Hepatocyte (in vitro differentiated cells): Measurements from ENCODE around the gene ATP5MG. TPM values are rescaled to one million over a fixed set of nuclear protein-coding genes. Genes with fewer than 3 reads are reported as not detected.

Source experiments
- DNase-seq: peaks from one replicate; pipeline ENCODE4 v3.0.0-alpha.2; 2016; ENCODE audit warnings: low spot score
- H2AFZ ChIP-seq: fragments of 200-600 bp; sonication (generic); 2 replicates; pipeline ENCODE4 v1.6.0; 2016; ENCODE audit warnings: antibody characterized with exemption, mild to moderate bottlenecking
- H3K27ac ChIP-seq: fragments of 200-600 bp; sonication (generic); 2 replicates; pipeline ENCODE4 v1.5.1; 2016; ENCODE audit warnings: mild to moderate bottlenecking
- H3K27me3 ChIP-seq: fragments of 200-600 bp; sonication (generic); 2 replicates; pipeline ENCODE4 v1.6.1; 2016
- H3K36me3 ChIP-seq: fragments of 200-600 bp; sonication (generic); replicated peaks from 2 replicates; pipeline ENCODE4 v1.5.1; 2016; ENCODE audit warnings: low read depth; ENCODE audit not compliant: insufficient read depth
- H3K4me1 ChIP-seq: fragments of 200-600 bp; sonication (generic); 2 replicates; pipeline ENCODE4 v1.5.1; 2016; ENCODE audit warnings: mild to moderate bottlenecking, moderate library complexity; ENCODE audit not compliant: insufficient read depth
- H3K4me2 ChIP-seq: fragments of 200-600 bp; sonication (generic); 2 replicates; pipeline ENCODE4 v1.6.0; 2016
- H3K4me3 ChIP-seq: fragments of 200-600 bp; sonication (generic); 2 replicates; pipeline ENCODE4 v1.5.1; 2016; ENCODE audit warnings: mild to moderate bottlenecking
- H3K79me2 ChIP-seq: fragments of 200-600 bp; sonication (generic); 2 replicates; pipeline ENCODE4 v1.6.0; 2017; ENCODE audit warnings: mild to moderate bottlenecking
- H3K9me2 ChIP-seq: fragments of 200-600 bp; sonication (generic); replicated peaks from 2 replicates; pipeline ENCODE4 v1.6.0; 2017; ENCODE audit warnings: mild to moderate bottlenecking; ENCODE audit not compliant: insufficient read depth
- H3K9me3 ChIP-seq: fragments of 200-600 bp; sonication (generic); 2 replicates; pipeline ENCODE4 v1.5.1; 2016; ENCODE audit warnings: low read depth, mild to moderate bottlenecking
- H4K20me1 ChIP-seq: fragments of 200-600 bp; sonication (generic); 2 replicates; pipeline ENCODE4 v1.6.0; 2016; ENCODE audit warnings: mild to moderate bottlenecking; ENCODE audit not compliant: insufficient read depth, poor library complexity, severe bottlenecking
- CTCF ChIP-seq: fragments of 200-600 bp; sonication (generic); IDR thresholded peaks from 2 replicates; pipeline ENCODE4 v1.5.1; 2016; ENCODE audit warnings: antibody characterized with exemption, mild to moderate bottlenecking; ENCODE audit not compliant: poor library complexity
- EZH2 ChIP-seq: fragments of 200-600 bp; sonication (generic); IDR thresholded peaks from 2 replicates; pipeline ENCODE4 v1.6.1; 2016; ENCODE audit warnings: antibody characterized with exemption, mild to moderate bottlenecking, borderline replicate concordance
- EZH2phosphoT487 ChIP-seq: fragments of 200-600 bp; sonication (generic); IDR thresholded peaks from one replicate; pipeline ENCODE4 v1.6.1; 2018; ENCODE audit warnings: antibody characterized with exemption, mild to moderate bottlenecking, low read depth, moderate library complexity; ENCODE audit not compliant: unreplicated experiment, severe bottlenecking
- WGBS: methylation state at CpG from one replicate; pipeline ENCODE4 v1.1.6; 2016; ENCODE audit warnings: low lambda C conversion rate; ENCODE audit errors: missing lambda C conversion rate; 5-methylcytosine and 5-hydroxymethylcytosine counted together
- polyA plus RNA-seq: library from polyadenylated mRNA; unstranded; fragments of >200 nt; fragmentation: Nextera tagmentation; extraction: Ambion mirVana; gene quantifications from 2 replicates; pipeline ENCODE4 v1.2.1, GENCODE V29; 2016
- total RNA-seq: library from RNA; depleted of rRNA; stranded (reverse); fragments of >200 nt; gene quantifications from 2 replicates; pipeline ENCODE4 v1.2.3, GENCODE V29; 2014

The ATP5MG gene
- total and polyA plus RNA-seq, 2 experiments from 2014 or later = 64.7 to 471 TPM

GRCh38 chr11:118383657-118384056, 17.7 kb upstream of the ATP5MG start:
- Histone ChIP-seq H3K79me2 (no peaks in the 10 kb centered on the region), H3K4me2 (no peak overlapping the region), H3K4me1 (no peaks in the 10 kb centered on the region), H3K27ac (no peak overlapping the region), H2AFZ (no peak overlapping the region), H3K4me3 (no peak overlapping the region), H4K20me1 (no peaks in the 10 kb centered on the region), H3K36me3 (no peaks in the 10 kb centered on the region), H3K9me2 (no peaks in the 10 kb centered on the region), H3K9me3 (no peaks in the 10 kb centered on the region), H3K27me3 (no peaks in the 10 kb centered on the region)
- TF ChIP-seq EZH2phosphoT487 = no peak
- no peak for TF ChIP-seq EZH2
- TF ChIP-seq CTCF = no peak
- WGBS = 93% methylated on average over 3 of the region's 3 CpGs
- no peak for DNase-seq

- Histone ChIP-seq H3K27me3 (no peaks in the 10 kb centered on the region), H4K20me1 (no peaks in the 10 kb centered on the region), H3K27ac (no peak overlapping the region), H3K4me1 (no peaks in the 10 kb centered on the region), H3K4me2 (no peak overlapping the region), H3K79me2 (no peaks in the 10 kb centered on the region), H3K36me3 (no peaks in the 10 kb centered on the region), H3K9me3 (no peaks in the 10 kb centered on the region), H2AFZ (no peak overlapping the region), H3K4me3 (no peak overlapping the region), H3K9me2 (no peaks in the 10 kb centered on the region)
- DNase-seq = no peak
- no peak for TF ChIP-seq CTCF
- no peak for TF ChIP-seq EZH2phosphoT487
- no peak for TF ChIP-seq EZH2
- WGBS = 98% methylated on average over 6 of the region's 6 CpGs
These were observed 5.3 kb upstream of the ATP5MG start for GRCh38 chr11:118396097-118396501.

GRCh38 chr11:118397448-118397847, 4.0 kb upstream of the ATP5MG start:
- peaks cover 10% of the 10 kb centered on the region for H3K79me2 ChIP-seq
- H3K4me1 ChIP-seq = no peaks in the 10 kb centered on the region
- no peak overlapping the region for H3K27ac ChIP-seq
- no peaks in the 10 kb centered on the region for H3K36me3 ChIP-seq
- H3K4me2 ChIP-seq = no peak overlapping the region
- no peaks in the 10 kb centered on the region for H3K9me3 ChIP-seq
- TF ChIP-seq EZH2 (no peak), CTCF (no peak), EZH2phosphoT487 (no peak)
- no peaks in the 10 kb centered on the region for H3K9me2 ChIP-seq
- H3K27me3 ChIP-seq = no peaks in the 10 kb centered on the region
- no peaks in the 10 kb centered on the region for H4K20me1 ChIP-seq
- DNase-seq = no peak
- no peak overlapping the region for H3K4me3 ChIP-seq
- H2AFZ ChIP-seq = no peak overlapping the region
